ENCODE measurements around the gene ADTRP. TPM values are rescaled to one million over a fixed set of nuclear protein-coding genes. Genes with fewer than 3 reads are reported as not detected.

ADTRP gene
- total RNA-seq, 1 donor from 2014 or later: not detected

DNA sequence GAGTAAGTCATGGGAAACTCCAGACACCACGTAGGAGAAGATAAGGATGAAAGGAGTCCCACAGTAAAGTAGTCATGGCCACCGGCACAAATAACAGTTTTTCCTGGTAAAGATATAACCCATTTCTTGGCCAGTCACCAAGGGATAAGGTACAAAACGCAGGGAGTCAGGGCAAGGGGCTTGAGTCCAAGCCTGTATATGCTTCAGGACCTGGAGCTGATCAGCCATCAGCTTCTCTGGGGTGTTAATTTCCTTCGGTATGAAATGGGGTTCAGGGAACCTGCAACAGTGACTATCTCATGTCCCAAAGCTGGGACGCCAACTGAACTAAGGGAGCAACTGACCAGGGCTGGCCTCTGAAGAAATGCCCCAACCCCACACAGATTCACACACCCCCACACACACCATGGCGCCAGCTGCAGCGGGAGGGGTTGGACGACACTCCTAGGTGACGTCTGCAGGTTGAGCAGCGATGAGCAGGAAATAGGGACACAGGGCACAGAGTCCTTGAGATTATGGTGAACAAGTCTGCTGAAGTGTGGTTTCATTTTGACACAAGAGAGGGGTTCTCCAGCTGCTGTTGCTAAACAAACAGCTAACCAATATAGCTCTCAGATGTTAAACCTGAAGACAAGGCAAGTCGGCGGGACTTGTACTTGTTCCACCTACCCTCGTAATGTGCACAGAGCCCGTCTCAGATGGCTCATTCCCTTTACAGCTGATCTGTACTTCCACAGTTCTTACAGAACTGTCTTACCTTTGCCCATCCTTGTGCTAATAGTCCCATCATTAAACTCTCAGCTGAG lies 7.4 kb upstream of the ADTRP start:
- intact Hi-C loops (cut with DNase I): loop anchor here (1.0 kb wide), 1 partner anchor 20 kb away; no protein-coding TSS in a partner anchor
- H3K9me3 ChIP-seq: no peaks in the 10 kb centered on the region
- no peak overlapping the region for H3K4me3 ChIP-seq
- H3K36me3 ChIP-seq: no peaks in the 10 kb centered on the region
- no peak overlapping the region for H3K27ac ChIP-seq
- no peaks in the 10 kb centered on the region for H3K4me1 ChIP-seq
- TF ChIP-seq POLR2AphosphoS5 (IDR thresholded peaks at IDR 0.05; ENCODE audit: insufficient read depth in 1 of 2, low read depth in 1 of 2): no peak
- H3K27me3 ChIP-seq: no peaks in the 10 kb centered on the region
- DNase-seq (ENCODE audit: extremely low spot score in 2 of 2): no peak

DNA sequence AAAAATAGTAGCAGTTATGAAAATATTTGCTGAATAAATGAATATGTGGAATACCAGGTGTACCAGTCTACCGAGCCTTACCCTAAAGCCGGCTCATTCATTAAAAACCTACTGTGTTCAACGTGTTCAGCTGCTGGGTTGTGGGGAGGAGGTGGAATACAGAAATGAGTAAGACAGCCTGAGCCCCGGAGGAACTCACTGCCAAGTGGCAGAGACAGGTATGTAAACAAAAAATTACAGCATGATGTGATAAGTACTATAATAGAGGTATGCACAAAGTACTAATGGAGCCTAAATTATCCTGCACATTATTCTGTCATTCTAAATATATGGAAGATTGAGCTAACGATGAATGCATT lies 6.8 kb upstream of the ADTRP start:
- H3K4me3 ChIP-seq: no peak overlapping the region
- TF ChIP-seq POLR2A (IDR thresholded peaks at IDR 0.05) (no peak), POLR2AphosphoS5 (IDR thresholded peaks at IDR 0.05; ENCODE audit: insufficient read depth in 1 of 2, low read depth in 1 of 2) (no peak)
- TF ChIP-seq, protein P1, sequence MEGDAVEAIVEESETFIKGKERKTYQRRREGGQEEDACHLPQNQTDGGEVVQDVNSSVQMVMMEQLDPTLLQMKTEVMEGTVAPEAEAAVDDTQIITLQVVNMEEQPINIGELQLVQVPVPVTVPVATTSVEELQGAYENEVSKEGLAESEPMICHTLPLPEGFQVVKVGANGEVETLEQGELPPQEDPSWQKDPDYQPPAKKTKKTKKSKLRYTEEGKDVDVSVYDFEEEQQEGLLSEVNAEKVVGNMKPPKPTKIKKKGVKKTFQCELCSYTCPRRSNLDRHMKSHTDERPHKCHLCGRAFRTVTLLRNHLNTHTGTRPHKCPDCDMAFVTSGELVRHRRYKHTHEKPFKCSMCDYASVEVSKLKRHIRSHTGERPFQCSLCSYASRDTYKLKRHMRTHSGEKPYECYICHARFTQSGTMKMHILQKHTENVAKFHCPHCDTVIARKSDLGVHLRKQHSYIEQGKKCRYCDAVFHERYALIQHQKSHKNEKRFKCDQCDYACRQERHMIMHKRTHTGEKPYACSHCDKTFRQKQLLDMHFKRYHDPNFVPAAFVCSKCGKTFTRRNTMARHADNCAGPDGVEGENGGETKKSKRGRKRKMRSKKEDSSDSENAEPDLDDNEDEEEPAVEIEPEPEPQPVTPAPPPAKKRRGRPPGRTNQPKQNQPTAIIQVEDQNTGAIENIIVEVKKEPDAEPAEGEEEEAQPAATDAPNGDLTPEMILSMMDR (IDR thresholded peaks at IDR 0.05): no peak

DNA sequence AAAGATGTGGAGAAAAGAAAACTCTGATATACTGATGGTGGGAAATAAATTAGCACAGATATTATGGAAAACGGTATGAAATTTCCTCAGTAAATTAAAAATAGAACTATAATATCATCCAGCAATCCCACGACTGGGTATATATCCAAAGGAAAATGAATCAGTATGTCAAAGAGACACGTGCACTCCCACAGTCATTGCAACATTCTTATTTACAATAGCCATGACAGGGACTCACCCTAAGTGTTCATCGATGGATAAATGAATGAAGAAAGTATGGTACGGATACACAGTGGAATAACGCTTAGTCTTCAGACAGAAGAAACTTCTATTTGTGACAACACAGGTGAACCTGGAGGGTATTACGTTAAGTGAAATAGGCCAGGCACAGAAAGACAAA lies 5.7 kb upstream of the ADTRP start:
- no peak for DNase-seq (ENCODE audit: extremely low spot score in 2 of 2)
- H3K4me3 ChIP-seq: no peak overlapping the region
- no peaks in the 10 kb centered on the region for H3K9me3 ChIP-seq
- no peaks in the 10 kb centered on the region for H3K36me3 ChIP-seq
- TF ChIP-seq POLR2A (IDR thresholded peaks at IDR 0.05) (no peak), POLR2AphosphoS5 (IDR thresholded peaks at IDR 0.05; ENCODE audit: insufficient read depth in 1 of 2, low read depth in 1 of 2) (no peak)
- TF ChIP-seq, protein P1 (IDR thresholded peaks at IDR 0.05): no peak
- H3K4me1 ChIP-seq: no peaks in the 10 kb centered on the region
- H3K27ac ChIP-seq: no peak overlapping the region
- H3K27me3 ChIP-seq: no peaks in the 10 kb centered on the region
- intact Hi-C loops (cut with DNase I): no loop called here

More for the DNA sequence above, 6.8 kb upstream of the ADTRP start:
- intact Hi-C loops (cut with DNase I): no loop called here
- no peaks in the 10 kb centered on the region for H3K4me1 ChIP-seq
- H3K36me3 ChIP-seq: no peaks in the 10 kb centered on the region
- H3K9me3 ChIP-seq: no peaks in the 10 kb centered on the region
- H3K27ac ChIP-seq: no peak overlapping the region
- DNase-seq (ENCODE audit: extremely low spot score in 2 of 2): no peak
- H3K27me3 ChIP-seq: no peaks in the 10 kb centered on the region

DNA sequence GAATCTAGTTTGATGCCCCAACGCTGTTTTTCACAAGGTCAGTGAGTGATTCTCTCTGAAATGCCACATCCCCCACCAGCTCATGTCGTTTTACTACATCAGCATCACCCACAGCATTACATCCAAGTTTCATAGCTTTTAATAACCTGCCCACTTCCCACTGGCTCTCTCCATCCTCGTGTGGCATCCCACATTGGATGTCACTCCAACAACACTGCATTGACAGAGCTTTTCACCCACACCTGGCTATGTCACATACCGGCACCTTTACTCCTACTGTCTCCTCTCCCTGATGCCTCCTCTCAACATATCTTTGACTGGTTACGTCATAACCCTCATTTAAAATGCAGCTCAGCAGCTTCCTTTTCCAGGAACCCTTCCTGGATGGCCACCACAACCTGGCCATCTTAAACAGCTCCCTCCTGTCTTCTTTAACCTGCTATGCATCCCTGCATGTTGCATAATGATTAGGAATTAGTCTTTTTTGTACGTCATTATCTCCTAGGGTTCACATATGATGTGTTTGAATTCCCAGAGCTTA lies 5.0 kb upstream of the ADTRP start:
- no peak for TF ChIP-seq POLR2A (IDR thresholded peaks at IDR 0.05)
- TF ChIP-seq, protein P1 (IDR thresholded peaks at IDR 0.05): no peak
- no peak for TF ChIP-seq POLR2AphosphoS5 (IDR thresholded peaks at IDR 0.05; ENCODE audit: insufficient read depth in 1 of 2, low read depth in 1 of 2)
- DNase-seq (ENCODE audit: extremely low spot score in 2 of 2): no peak
- H3K4me3 ChIP-seq: no peak overlapping the region
- no peak overlapping the region for H3K27ac ChIP-seq
- no peaks in the 10 kb centered on the region for H3K9me3 ChIP-seq
- H3K36me3 ChIP-seq: no peaks in the 10 kb centered on the region
- H3K27me3 ChIP-seq: no peaks in the 10 kb centered on the region
- intact Hi-C loops (cut with DNase I): no loop called here
- H3K4me1 ChIP-seq: no peaks in the 10 kb centered on the region

DNA sequence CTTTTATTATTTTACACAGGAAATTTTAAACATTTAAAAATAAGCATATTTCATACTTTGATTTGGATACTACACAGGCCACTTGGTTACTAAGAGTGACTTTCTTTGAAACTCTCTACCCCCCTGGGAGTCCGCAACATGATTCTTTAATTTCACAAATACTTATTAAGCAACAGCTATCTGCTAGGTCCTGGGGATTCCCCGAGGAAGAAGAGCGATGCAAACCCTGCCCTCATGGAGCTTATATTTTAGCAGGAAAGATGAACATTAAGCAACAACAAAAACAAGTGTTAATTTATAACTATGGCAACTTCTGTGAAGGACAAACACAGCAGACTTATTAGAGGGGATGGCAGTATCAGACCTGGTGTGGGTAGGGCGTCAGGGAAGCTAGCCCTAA lies 3.9 kb upstream of the ADTRP start:
- no peak for DNase-seq (ENCODE audit: extremely low spot score in 2 of 2)
- Histone ChIP-seq H3K9me3 (no peaks in the 10 kb centered on the region), H3K36me3 (no peaks in the 10 kb centered on the region), H3K4me1 (no peaks in the 10 kb centered on the region), H3K4me3 (no peak overlapping the region), H3K27ac (no peak overlapping the region), H3K27me3 (no peaks in the 10 kb centered on the region)
- TF ChIP-seq, protein P1 (IDR thresholded peaks at IDR 0.05): no peak
- no peak for TF ChIP-seq POLR2A (IDR thresholded peaks at IDR 0.05)
- TF ChIP-seq POLR2AphosphoS5 (IDR thresholded peaks at IDR 0.05; ENCODE audit: insufficient read depth in 1 of 2, low read depth in 1 of 2): no peak
- intact Hi-C loops (cut with DNase I): no loop called here
